Neuronal stem cell (in vitro differentiated cells): ENCODE data around the gene PNPLA2.
A peak's percentile ranks its signal among the peaks of the same experiment; 100 is the strongest.

ENCODE experiments used
- DNase-seq: peaks from one replicate; pipeline ENCODE4 v3.0.0-alpha.2; 2013; ENCODE audit warnings: low spot score
- H2AFZ ChIP-seq: one replicate; pipeline ENCODE4 v1.6.1; 2013; ENCODE audit warnings: mild to moderate bottlenecking, low read length, inconsistent platforms
- H2AK5ac ChIP-seq: 2 replicates; pipeline ENCODE4 v1.6.1; 2013; ENCODE audit warnings: low read depth, mild to moderate bottlenecking, inconsistent platforms, low read length, moderate library complexity, mixed read lengths
- H2BK120ac ChIP-seq: 2 replicates; pipeline ENCODE4 v1.6.1; 2013; ENCODE audit warnings: low read depth, mild to moderate bottlenecking, inconsistent platforms, low read length, moderate library complexity, mixed read lengths
- H2BK12ac ChIP-seq: one replicate; pipeline ENCODE4 v1.6.1; 2013; ENCODE audit warnings: low read length, inconsistent platforms
- H2BK15ac ChIP-seq: 2 replicates; pipeline ENCODE4 v1.6.1; 2013; ENCODE audit warnings: mild to moderate bottlenecking, low read length, inconsistent platforms, mixed read lengths
- H2BK5ac ChIP-seq: one replicate; pipeline ENCODE4 v1.6.1; 2013; ENCODE audit warnings: inconsistent platforms, mild to moderate bottlenecking, low read length, moderate library complexity
- H3K14ac ChIP-seq: one replicate; pipeline ENCODE4 v1.6.1; 2013; ENCODE audit warnings: low read length, inconsistent platforms
- H3K18ac ChIP-seq: 2 replicates; pipeline ENCODE4 v1.6.1; 2013; ENCODE audit warnings: low read length, inconsistent platforms
- H3K23ac ChIP-seq: 2 replicates; pipeline ENCODE4 v1.6.1; 2013; ENCODE audit warnings: low read depth, mild to moderate bottlenecking, mixed read lengths, low read length, inconsistent platforms; ENCODE audit not compliant: poor library complexity
- H3K27ac ChIP-seq: replicated peaks from 3 replicates; pipeline ENCODE4 v1.5.1; 2013; ENCODE audit warnings: low read length, inconsistent platforms
- H3K27me3 ChIP-seq, 3 experiments: 2 replicates each; pipeline ENCODE4 v1.6.1; 2013; ENCODE audit warnings: low read length in 3 of 3, mild to moderate bottlenecking in 2 of 3, inconsistent platforms in 1 of 3, low read depth in 1 of 3, mixed read lengths in 1 of 3, moderate library complexity in 1 of 3; ENCODE audit not compliant: control insufficient read depth in 3 of 3, insufficient read depth in 3 of 3
- H3K36me3 ChIP-seq, 2 donors: replicated peaks in 1 of 2; 2 replicates each; pipeline ENCODE4 v1.6.1; 2013; ENCODE audit warnings: low read length in 2 of 2; ENCODE audit not compliant: control insufficient read depth in 2 of 2, insufficient read depth in 2 of 2
- H3K4ac ChIP-seq: 2 replicates; pipeline ENCODE4 v1.6.1; 2013; ENCODE audit warnings: inconsistent platforms, mild to moderate bottlenecking, low read length, moderate library complexity
- H3K4me1 ChIP-seq, 2 donors: 1 replicate in 1 of 2; 2 replicates in 1 of 2; pipeline ENCODE4 v1.6.1; 2013; ENCODE audit warnings: low read length in 2 of 2, low read depth in 1 of 2; ENCODE audit not compliant: control insufficient read depth in 2 of 2, insufficient read depth in 1 of 2
- H3K4me2 ChIP-seq: one replicate; pipeline ENCODE4 v1.6.1; 2013; ENCODE audit warnings: mild to moderate bottlenecking, low read length, inconsistent platforms; ENCODE audit not compliant: insufficient read depth, poor library complexity, severe bottlenecking
- H3K4me3 ChIP-seq, 2 donors: 2 replicates each; pipeline ENCODE4 v1.5.1; 2013; ENCODE audit warnings: low read length in 2 of 2, mild to moderate bottlenecking in 2 of 2, inconsistent platforms in 1 of 2, moderate library complexity in 1 of 2
- H3K79me1 ChIP-seq: one replicate; pipeline ENCODE4 v1.6.1; 2013; ENCODE audit warnings: low read depth, mild to moderate bottlenecking, inconsistent platforms, low read length, moderate library complexity
- H3K9ac ChIP-seq: one replicate; pipeline ENCODE4 v1.6.1; 2013; ENCODE audit warnings: mild to moderate bottlenecking, low read depth, low read length, inconsistent platforms; ENCODE audit not compliant: poor library complexity
- H3K9me3 ChIP-seq, 2 donors: replicated peaks in 1 of 2; 2 replicates each; pipeline versions ENCODE3 to v1.6.1; 2013; ENCODE audit warnings: low read length in 2 of 2, mild to moderate bottlenecking in 2 of 2, inconsistent platforms in 1 of 2, low read depth in 1 of 2, mixed read lengths in 1 of 2, moderate library complexity in 1 of 2; ENCODE audit not compliant: control insufficient read depth in 2 of 2, insufficient read depth in 1 of 2
- H4K8ac ChIP-seq: one replicate; pipeline ENCODE4 v1.6.1; 2013; ENCODE audit warnings: low read depth, mild to moderate bottlenecking, inconsistent platforms, low read length, moderate library complexity
- H4K91ac ChIP-seq: one replicate; pipeline ENCODE4 v1.6.1; 2013; ENCODE audit warnings: low read length, low read depth, mild to moderate bottlenecking, inconsistent platforms; ENCODE audit not compliant: poor library complexity
- WGBS, 2 donors: extraction: QIAGEN DNeasy Blood & Tissue Kit; methylation state at CpG; one replicate each; pipeline ENCODE4 v1.1.7; 2013; ENCODE audit warnings: missing lambda C conversion rate in 2 of 2, mixed read lengths in 1 of 2; ENCODE audit not compliant: insufficient read length in 2 of 2, insufficient replicate concordance in 1 of 2; ENCODE audit errors: extremely low coverage in 2 of 2; 5-methylcytosine and 5-hydroxymethylcytosine counted together

Gene PNPLA2

DNA sequence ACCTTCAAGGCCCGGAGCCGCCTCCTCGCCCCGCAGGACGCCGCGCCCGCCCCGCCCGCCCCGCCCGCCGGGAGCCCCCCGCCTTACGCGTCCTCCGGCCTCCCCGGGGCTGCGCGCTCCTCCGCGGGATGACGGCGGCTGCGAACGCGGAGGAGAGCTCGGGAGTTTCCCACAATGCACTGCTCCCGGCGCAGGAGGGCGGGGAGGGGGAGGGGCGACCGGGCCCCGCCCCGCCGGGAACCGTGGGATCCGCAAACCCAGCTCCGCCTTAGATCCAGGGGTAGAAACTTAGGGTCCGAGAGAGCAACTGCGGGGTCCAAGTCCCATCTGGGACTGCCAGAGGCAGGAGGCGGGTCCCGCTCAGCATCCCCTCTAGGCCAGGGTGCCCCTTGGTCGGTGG is 28.8 kb upstream of the PNPLA2 start, which contains the start of gene CEND1:
TSS of gene CEND1 (minus strand) at position 148 of the 400 bp plus-strand sequence. CDS start 1,514 bp downstream, outside the sequence.
- Histone ChIP-seq H3K4me1 (peaks cover 8 to 11% of the 10 kb centered on the region in 2 donors), H3K14ac (peak within 1 kb of the TSS; percentile 75), H2AK5ac (peak within 1 kb of the TSS; percentile 63), H2BK120ac (no peak within 1 kb of the TSS), H3K36me3 (peaks cover 19 to 40% of the 10 kb centered on the region in 2 donors), H3K18ac (peak within 1 kb of the TSS; percentile 87), H4K91ac (no peak within 1 kb of the TSS), H3K9ac (peak within 1 kb of the TSS; percentile 60), H3K79me1 (peaks cover 12% of the 10 kb centered on the region), H2BK12ac (no peak within 1 kb of the TSS), H3K9me3 (no peaks in the 10 kb centered on the region), H2AFZ (no peak within 1 kb of the TSS), H4K8ac (peak within 1 kb of the TSS; percentile 17), H3K4ac (no peak within 1 kb of the TSS), H3K4me2 (peak within 1 kb of the TSS; percentile 56), H3K23ac (peak within 1 kb of the TSS; percentile 25), H3K27ac (peak within 1 kb of the TSS; percentile 58), H3K27me3 (no peaks in the 10 kb centered on the region), H2BK15ac (peak within 1 kb of the TSS; percentile 67), H2BK5ac (peak within 1 kb of the TSS; percentile 53), H3K4me3 (peak within 1 kb of the TSS in 1 of 2 donors; percentile 72)
- peak; percentile 51 for DNase-seq
- no CpG with 5 or more reads among the region's 44 CpGs for WGBS, 2 donors

DNA sequence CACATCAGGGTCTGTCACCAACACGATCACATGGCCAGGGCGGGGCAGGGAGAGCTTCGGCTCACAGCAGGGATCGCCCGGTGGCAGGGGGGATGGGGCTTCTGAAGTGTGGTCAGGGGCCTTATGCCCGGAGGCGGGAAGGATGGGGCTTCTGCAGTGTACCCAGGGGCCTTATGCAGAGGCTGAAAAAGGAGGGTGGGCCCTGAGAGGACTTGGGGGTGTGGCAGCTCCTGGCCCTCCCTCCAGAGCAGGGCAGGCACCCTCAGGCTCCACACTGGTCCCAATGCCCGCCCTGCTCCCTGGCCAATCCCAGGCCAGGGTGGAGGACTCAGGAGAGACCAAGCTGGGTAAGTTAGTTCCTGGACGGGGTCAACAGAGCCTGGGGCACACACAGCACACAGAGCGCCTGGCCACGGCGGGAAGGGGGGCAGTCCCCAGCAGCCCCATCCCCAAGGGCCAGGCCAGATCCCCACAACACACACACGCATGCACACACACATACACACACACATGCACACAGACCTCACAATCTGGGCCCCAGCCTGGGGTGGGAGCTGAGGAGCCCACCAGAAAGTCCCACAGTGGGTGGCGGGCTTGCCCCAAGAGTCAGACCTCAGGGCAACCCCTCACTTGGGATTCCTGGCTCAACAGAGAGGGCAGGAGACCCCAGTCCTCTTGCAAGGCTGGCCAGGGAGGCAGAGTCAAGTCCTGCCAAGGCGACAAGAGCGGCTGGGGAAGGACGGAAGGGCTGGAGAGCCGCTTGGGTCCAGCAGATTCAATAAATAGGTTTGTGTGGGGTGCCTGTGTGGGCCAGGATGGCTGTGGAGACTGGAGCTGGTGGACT is 27.8 kb upstream of the PNPLA2 start:
- H2BK120ac ChIP-seq, result no peak overlapping the region
- WGBS, 2 donors, result no CpG with 5 or more reads among the region's 18 CpGs
- peak overlapping the region; percentile 53 for H2BK5ac ChIP-seq
- peak overlapping the region; percentile 58 for H3K27ac ChIP-seq
- peak overlapping the region; percentile 60 for H3K9ac ChIP-seq
- no peak overlapping the region for H3K14ac ChIP-seq
- no peaks in the 10 kb centered on the region for H3K9me3 ChIP-seq
- H4K91ac ChIP-seq, result no peak overlapping the region
- no peak overlapping the region for H2AFZ ChIP-seq
- peaks cover 16% of the 10 kb centered on the region for H3K79me1 ChIP-seq
- H2BK15ac ChIP-seq, result peak overlapping the region; percentile 67
- H3K23ac ChIP-seq, result no peak overlapping the region
- no peak overlapping the region for H3K4me3 ChIP-seq
- H4K8ac ChIP-seq, result peak overlapping the region; percentile 17
- H3K36me3 ChIP-seq, result peaks cover 19 to 40% of the 10 kb centered on the region in 2 donors
- peaks cover 9 to 15% of the 10 kb centered on the region in 2 donors for H3K4me1 ChIP-seq
- peak overlapping the region; percentile 66 for H3K18ac ChIP-seq
- H2AK5ac ChIP-seq, result peak overlapping the region; percentile 63
- H2BK12ac ChIP-seq, result peak overlapping the region; percentile 58
- H3K4ac ChIP-seq, result no peak overlapping the region
- no peak for DNase-seq
- peak overlapping the region; percentile 40 for H3K4me2 ChIP-seq
- no peaks in the 10 kb centered on the region for H3K27me3 ChIP-seq

DNA sequence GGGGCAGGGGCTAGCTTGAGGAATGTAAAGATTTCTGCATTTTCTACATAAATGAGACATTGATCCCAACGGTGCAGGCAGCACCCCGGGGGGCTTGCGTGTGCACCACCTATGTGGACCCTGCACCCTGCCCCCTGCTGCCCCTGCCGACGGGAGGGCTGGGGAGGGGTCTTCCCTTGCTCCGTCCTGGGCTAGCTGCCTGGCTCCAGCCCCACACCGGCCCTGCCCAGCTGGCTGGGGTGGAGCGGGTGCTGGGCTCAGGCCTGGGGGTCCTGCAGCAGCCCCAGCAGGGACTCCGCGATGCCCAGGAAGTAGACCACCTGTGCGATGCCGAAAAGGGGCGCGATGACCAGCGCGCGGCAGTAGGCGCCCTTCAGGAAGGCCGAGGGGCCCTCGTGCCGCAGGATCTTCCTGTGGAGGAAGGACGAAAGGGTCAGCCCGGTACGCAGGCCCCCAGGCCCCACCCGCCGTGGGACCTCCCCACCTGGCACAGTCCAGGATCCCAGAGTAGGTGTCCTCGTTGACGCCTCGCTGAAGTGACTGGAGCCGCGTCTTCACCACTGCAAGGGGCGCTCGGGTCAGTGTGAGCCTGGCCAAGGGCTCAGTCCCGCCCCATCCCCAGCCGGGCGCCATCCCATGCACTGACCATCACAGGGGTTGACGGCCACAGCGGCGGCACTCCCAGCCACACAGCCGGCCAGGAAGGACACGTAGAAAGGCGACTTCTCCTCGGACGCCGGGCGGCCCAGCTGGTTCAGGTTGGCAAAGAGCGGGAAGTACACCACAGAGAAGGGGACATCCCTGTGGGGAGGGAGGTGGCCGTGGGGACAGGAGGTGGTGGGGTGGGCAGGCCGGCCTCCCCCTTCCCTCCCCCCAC is 26.8 kb upstream of the PNPLA2 start:
- no peak overlapping the region for H3K14ac ChIP-seq
- no peak overlapping the region for H3K4me3 ChIP-seq
- H4K8ac ChIP-seq, result no peak overlapping the region
- H3K9me3 ChIP-seq, result no peaks in the 10 kb centered on the region
- H2AK5ac ChIP-seq, result no peak overlapping the region
- no peak overlapping the region for H2BK120ac ChIP-seq
- H2BK12ac ChIP-seq, result no peak overlapping the region
- H3K4me1 ChIP-seq, result peaks cover 16 to 25% of the 10 kb centered on the region in 2 donors
- no peak overlapping the region for H3K23ac ChIP-seq
- H3K9ac ChIP-seq, result no peak overlapping the region
- H3K4ac ChIP-seq, result no peak overlapping the region
- H2BK5ac ChIP-seq, result no peak overlapping the region
- peaks cover 21% of the 10 kb centered on the region for H3K79me1 ChIP-seq
- peaks cover 19 to 40% of the 10 kb centered on the region in 2 donors for H3K36me3 ChIP-seq
- no peak overlapping the region for H3K27ac ChIP-seq
- no peak overlapping the region for H3K18ac ChIP-seq
- no peak overlapping the region for H4K91ac ChIP-seq
- H3K27me3 ChIP-seq, result no peaks in the 10 kb centered on the region
- DNase-seq, result no peak
- H2BK15ac ChIP-seq, result no peak overlapping the region
- WGBS, 2 donors, result no CpG with 5 or more reads among the region's 49 CpGs
- no peak overlapping the region for H2AFZ ChIP-seq
- H3K4me2 ChIP-seq, result no peak overlapping the region

DNA sequence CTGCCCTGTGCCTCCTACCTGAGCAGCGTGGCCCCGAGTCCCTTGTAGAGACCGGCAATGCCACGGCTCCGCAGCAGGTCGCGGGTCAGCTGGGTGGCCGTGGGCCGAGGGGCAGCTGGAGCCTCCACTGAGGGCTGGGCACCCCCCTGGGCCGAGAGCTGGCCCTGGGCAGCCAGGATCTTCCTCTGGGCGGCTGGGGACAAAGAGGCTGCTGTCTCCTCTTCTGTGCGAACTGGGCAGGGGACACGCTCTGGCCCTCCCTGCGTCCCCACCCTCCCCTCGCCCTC is 26.2 kb upstream of the PNPLA2 start:
- peaks cover 21% of the 10 kb centered on the region for H3K79me1 ChIP-seq
- H3K18ac ChIP-seq, result no peak overlapping the region
- peaks cover 19 to 40% of the 10 kb centered on the region in 2 donors for H3K36me3 ChIP-seq
- no peak overlapping the region for H2AFZ ChIP-seq
- DNase-seq, result no peak
- H3K23ac ChIP-seq, result no peak overlapping the region
- no peak overlapping the region for H2BK12ac ChIP-seq
- no peaks in the 10 kb centered on the region for H3K9me3 ChIP-seq
- H3K4me1 ChIP-seq, result peaks cover 18 to 27% of the 10 kb centered on the region in 2 donors
- H2BK120ac ChIP-seq, result no peak overlapping the region
- H2BK5ac ChIP-seq, result no peak overlapping the region
- H4K8ac ChIP-seq, result no peak overlapping the region
- no peak overlapping the region for H3K4me2 ChIP-seq
- no peak overlapping the region for H2BK15ac ChIP-seq
- H3K4me3 ChIP-seq, result no peak overlapping the region
- H3K4ac ChIP-seq, result no peak overlapping the region
- no peaks in the 10 kb centered on the region for H3K27me3 ChIP-seq
- WGBS, 2 donors, result no CpG with 5 or more reads among the region's 15 CpGs
- no peak overlapping the region for H3K9ac ChIP-seq
- no peak overlapping the region for H3K27ac ChIP-seq
- no peak overlapping the region for H2AK5ac ChIP-seq
- no peak overlapping the region for H3K14ac ChIP-seq
- no peak overlapping the region for H4K91ac ChIP-seq
